Calu3 (cell line): ENCODE data around the gene SLC24A3. TPM values are rescaled to one million over a fixed set of nuclear protein-coding genes. Genes with fewer than 3 reads are reported as not detected.

Source experiments
- BruUV-seq: library from RNA; stranded (reverse); fragments of 400-500 nt; replicated peaks from 2 replicates; lab custom pipeline; 2021; lab: Mats Ljungman, UMichigan
- CTCF ChIA-PET: fragments of 300-600 bp; sonication (Branson Sonifier 250); formaldehyde crosslinking; loops from one replicate; lab custom pipeline; 2022; ENCODE audit warnings: antibody characterized with exemption; lab: Charles Lee
- DNase-seq: peaks from one replicate; pipeline ENCODE4 v3.0.0; 2022
- H3K27ac Mint-ChIP-seq: one replicate; pipeline ENCODE4 v1.8.0; 2022; ENCODE audit warnings: mixed read lengths; ENCODE audit not compliant: unreplicated experiment
- H3K27me3 Mint-ChIP-seq: one replicate; pipeline ENCODE4 v1.8.0; 2022; ENCODE audit warnings: mixed read lengths; ENCODE audit not compliant: unreplicated experiment
- H3K36me3 Mint-ChIP-seq: one replicate; pipeline ENCODE4 v1.8.0; 2022; ENCODE audit warnings: mild to moderate bottlenecking, moderate library complexity, mixed read lengths; ENCODE audit not compliant: insufficient read depth, unreplicated experiment
- H3K4me1 Mint-ChIP-seq: one replicate; pipeline ENCODE4 v1.8.0; 2022; ENCODE audit warnings: mild to moderate bottlenecking, low read depth, mixed read lengths; ENCODE audit not compliant: unreplicated experiment
- H3K4me3 Mint-ChIP-seq: one replicate; pipeline ENCODE4 v1.8.0; 2022; ENCODE audit warnings: mild to moderate bottlenecking, low read depth, moderate library complexity, mixed read lengths; ENCODE audit not compliant: unreplicated experiment
- H3K9me3 Mint-ChIP-seq: one replicate; pipeline ENCODE4 v1.8.0; 2022; ENCODE audit warnings: low read depth, mixed read lengths; ENCODE audit not compliant: unreplicated experiment
- intact Hi-C: fragments of 100-400 bp; cut with micrococcal nuclease; formaldehyde crosslinking; loops from one replicate; pipeline ENCODE4 v1.10.0; 2022; ENCODE audit not compliant: unreplicated experiment
- total RNA-seq: library from RNA; stranded (reverse); gene quantifications from 2 replicates; pipeline ENCODE4 v1.2.3, GENCODE V29; 2022
- TF ChIP-seq, protein P1 (sequence below): fragments of 200-600 bp; IDR thresholded peaks from one replicate; pipeline ENCODE4 v1.8.0; 2022; ENCODE audit warnings: antibody characterized with exemption; ENCODE audit not compliant: unreplicated experiment

Gene SLC24A3
- total RNA-seq, 1 experiment from 2014 or later, result not detected

DNA sequence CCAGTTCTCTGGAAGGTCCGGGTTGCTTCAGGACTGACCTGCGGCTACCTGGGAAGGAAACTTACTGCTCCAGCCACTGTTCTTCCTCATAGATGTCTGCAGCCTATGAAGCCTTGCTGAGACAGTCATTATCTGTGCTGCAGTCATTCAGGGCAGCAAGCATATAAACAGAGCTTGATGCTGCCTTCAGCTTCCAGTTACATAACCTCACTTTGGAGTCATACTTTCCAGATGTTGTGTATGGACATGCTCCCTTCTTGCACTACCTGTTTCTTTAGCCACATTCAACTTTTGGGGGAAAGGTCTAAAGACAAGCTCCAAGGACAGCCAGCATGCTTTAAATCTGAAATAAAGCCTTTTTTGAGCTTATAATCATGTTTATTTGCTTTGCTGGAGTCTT lies 98.1 kb downstream of the SLC24A3 start:
- CTCF ChIA-PET, result no interaction called here
- DNase-seq, result no peak
- no peaks in the 10 kb centered on the region for H3K36me3 Mint-ChIP-seq
- no peak overlapping the region for H3K4me3 Mint-ChIP-seq
- H3K27me3 Mint-ChIP-seq, result peaks cover 14% of the 10 kb centered on the region
- H3K27ac Mint-ChIP-seq, result no peak overlapping the region
- BruUV-seq, result no TSS peak
- TF ChIP-seq, protein P1, sequence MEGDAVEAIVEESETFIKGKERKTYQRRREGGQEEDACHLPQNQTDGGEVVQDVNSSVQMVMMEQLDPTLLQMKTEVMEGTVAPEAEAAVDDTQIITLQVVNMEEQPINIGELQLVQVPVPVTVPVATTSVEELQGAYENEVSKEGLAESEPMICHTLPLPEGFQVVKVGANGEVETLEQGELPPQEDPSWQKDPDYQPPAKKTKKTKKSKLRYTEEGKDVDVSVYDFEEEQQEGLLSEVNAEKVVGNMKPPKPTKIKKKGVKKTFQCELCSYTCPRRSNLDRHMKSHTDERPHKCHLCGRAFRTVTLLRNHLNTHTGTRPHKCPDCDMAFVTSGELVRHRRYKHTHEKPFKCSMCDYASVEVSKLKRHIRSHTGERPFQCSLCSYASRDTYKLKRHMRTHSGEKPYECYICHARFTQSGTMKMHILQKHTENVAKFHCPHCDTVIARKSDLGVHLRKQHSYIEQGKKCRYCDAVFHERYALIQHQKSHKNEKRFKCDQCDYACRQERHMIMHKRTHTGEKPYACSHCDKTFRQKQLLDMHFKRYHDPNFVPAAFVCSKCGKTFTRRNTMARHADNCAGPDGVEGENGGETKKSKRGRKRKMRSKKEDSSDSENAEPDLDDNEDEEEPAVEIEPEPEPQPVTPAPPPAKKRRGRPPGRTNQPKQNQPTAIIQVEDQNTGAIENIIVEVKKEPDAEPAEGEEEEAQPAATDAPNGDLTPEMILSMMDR, result no peak
- no peaks in the 10 kb centered on the region for H3K4me1 Mint-ChIP-seq
- intact Hi-C loops, result no loop called here
- H3K9me3 Mint-ChIP-seq, result peaks cover 2% of the 10 kb centered on the region

DNA sequence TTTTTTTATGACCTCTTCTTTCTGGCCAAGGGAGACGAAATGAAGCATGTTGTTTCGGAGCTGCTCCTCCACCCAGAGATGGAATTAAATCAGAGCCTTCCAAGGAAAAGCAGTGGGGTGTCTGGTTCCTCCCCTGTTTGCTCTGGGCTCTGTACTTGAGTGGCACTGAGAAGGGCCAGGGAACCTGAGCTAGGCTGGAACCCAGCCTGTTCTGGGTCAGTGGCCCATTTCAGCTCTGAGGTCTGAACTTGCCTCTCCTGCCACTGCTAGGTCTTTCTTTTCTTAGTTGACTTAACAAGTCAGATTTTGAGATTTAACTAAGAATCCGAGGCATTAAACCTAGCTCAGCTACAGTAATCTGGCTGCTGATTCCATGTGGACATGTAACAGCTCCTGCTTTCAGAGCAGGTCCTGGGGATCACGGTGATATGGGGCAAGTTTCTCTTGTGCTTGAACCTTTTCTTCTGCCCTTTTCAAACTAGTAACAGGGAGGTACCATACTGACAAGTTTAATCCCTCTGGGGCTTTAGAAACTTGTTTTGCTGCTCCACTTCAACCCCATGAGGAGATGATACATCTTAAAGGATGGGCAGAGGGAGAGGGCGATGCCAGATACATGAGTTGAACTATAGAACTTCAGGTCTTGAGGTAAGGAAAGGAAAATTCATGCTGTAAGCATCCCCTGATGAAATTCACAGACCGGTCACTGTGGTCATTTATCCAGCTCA lies 101.1 kb downstream of the SLC24A3 start:
- intact Hi-C loops, result no loop called here
- no TSS peak for BruUV-seq
- no peak overlapping the region for H3K27ac Mint-ChIP-seq
- H3K27me3 Mint-ChIP-seq, result peaks cover 14% of the 10 kb centered on the region
- H3K4me1 Mint-ChIP-seq, result no peaks in the 10 kb centered on the region
- CTCF ChIA-PET, result no interaction called here
- H3K36me3 Mint-ChIP-seq, result no peaks in the 10 kb centered on the region
- no peak for DNase-seq
- no peak overlapping the region for H3K4me3 Mint-ChIP-seq
- TF ChIP-seq, protein P1, result no peak
- H3K9me3 Mint-ChIP-seq, result peaks cover 2% of the 10 kb centered on the region

DNA sequence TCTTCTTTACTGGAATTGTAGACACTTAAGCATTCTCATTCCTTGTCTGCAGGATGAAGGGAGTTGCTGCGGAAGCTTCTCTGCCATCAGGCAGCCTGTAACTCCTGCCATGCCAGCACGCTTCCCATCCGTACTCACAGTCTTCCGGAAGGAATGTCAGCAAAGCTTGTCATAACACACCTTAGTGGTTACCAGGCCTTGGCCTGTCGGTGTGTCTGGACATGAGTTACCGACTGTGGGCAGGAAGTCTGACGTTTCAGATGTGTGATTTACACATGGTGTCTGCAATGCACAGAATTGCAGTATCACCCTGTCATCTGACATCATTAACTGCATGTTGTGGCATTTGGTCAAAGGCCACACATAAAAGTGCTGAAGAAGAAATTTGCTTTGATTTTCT lies 102.2 kb downstream of the SLC24A3 start:
- H3K4me3 Mint-ChIP-seq, result no peak overlapping the region

DNA sequence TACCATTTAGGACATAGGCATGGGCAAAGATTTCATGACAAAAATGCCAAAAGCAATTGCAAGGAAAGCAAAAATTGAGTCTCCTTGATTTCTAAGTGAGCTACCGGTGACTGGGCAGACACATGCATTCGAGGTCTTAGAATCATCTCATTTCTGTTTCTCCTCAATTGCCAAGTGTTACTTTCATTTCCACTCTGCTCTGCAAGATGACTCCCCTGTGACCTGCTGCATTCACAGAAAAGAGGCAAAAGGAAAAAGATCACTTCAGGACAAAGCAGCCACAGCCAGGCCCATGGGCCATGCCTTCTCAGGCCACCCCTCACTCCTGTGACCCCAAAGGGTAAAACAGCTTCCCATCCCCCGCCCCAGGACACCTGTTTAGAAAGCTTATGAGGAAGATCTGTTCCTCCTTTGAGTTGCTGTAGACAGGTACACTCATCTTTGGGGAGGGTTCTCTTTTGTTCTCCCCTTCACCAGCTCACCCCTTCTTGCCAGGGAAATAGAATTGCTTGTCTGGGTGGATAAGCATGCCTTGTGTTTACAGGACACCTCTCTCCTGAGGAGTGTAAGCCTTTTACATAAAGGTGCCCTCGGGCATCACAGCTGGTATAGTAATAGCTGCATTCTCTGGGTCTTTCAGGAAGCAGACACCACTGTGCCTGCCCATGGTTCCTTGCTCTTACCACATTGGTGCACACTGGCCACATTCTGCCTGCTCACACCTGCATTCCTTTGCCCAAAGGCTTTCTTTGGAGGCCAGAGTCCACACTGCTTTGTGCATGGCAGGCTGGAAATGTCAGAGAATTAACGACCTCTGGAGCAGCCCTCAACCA lies 105.0 kb downstream of the SLC24A3 start:
- Mint-ChIP-seq H3K4me1 (no peaks in the 10 kb centered on the region), H3K27ac (no peak overlapping the region), H3K27me3 (no peaks in the 10 kb centered on the region), H3K4me3 (no peak overlapping the region), H3K9me3 (peaks cover 3% of the 10 kb centered on the region), H3K36me3 (no peaks in the 10 kb centered on the region)
- intact Hi-C loops, result no loop called here
- DNase-seq, result no peak
- no TSS peak for BruUV-seq
- CTCF ChIA-PET, result no interaction called here
- TF ChIP-seq, protein P1, result no peak

More for the DNA sequence above, 102.2 kb downstream of the SLC24A3 start:
- Mint-ChIP-seq H3K9me3 (peaks cover 2% of the 10 kb centered on the region), H3K4me1 (no peaks in the 10 kb centered on the region), H3K27me3 (peaks cover 14% of the 10 kb centered on the region), H3K36me3 (no peaks in the 10 kb centered on the region), H3K27ac (no peak overlapping the region)
- intact Hi-C loops, result no loop called here
- DNase-seq, result no peak
- BruUV-seq, result no TSS peak
- TF ChIP-seq, protein P1, result no peak
- CTCF ChIA-PET, result no interaction called here
